ENCODE measurements around the gene TSC22D1.

TSC22D1 gene

GRCh38 chr13:44401577-44401976 is 174.6 kb downstream of the TSC22D1 start:
- DNase-seq: no peak

- no peak for DNase-seq
Measured at GRCh38 chr13:44400736-44401135, 175.4 kb downstream of the TSC22D1 start.

- DNase-seq: no peak
Measured at GRCh38 chr13:44399074-44399473, 177.1 kb downstream of the TSC22D1 start.

- no peak for DNase-seq
Measured at GRCh38 chr13:44398606-44399005, 177.5 kb downstream of the TSC22D1 start.

GRCh38 chr13:44397766-44398223 is 178.3 kb downstream of the TSC22D1 start:
- DNase-seq: no peak

- no peak for DNase-seq
Measured at GRCh38 chr13:44396701-44397580, 179.2 kb downstream of the TSC22D1 start.

- DNase-seq: no peak
Measured at GRCh38 chr13:44395976-44396694, 180.0 kb downstream of the TSC22D1 start.

GRCh38 chr13:44394658-44395057 is 181.5 kb downstream of the TSC22D1 start:
- no peak for DNase-seq

GRCh38 chr13:44393391-44393790 is 182.7 kb downstream of the TSC22D1 start:
- no peak for DNase-seq

- no peak for DNase-seq
Measured at GRCh38 chr13:44389876-44390275, 186.3 kb downstream of the TSC22D1 start.

- no peak for DNase-seq
Measured at GRCh38 chr13:44389060-44389666, 187.0 kb downstream of the TSC22D1 start.

GRCh38 chr13:44388427-44389059 is 187.6 kb downstream of the TSC22D1 start:
- no peak for DNase-seq

GRCh38 chr13:44386913-44387556 is 189.1 kb downstream of the TSC22D1 start:
- DNase-seq: no peak

GRCh38 chr13:44385847-44386246 is 190.3 kb downstream of the TSC22D1 start:
- DNase-seq: no peak

GRCh38 chr13:44385401-44385800 is 190.7 kb downstream of the TSC22D1 start:
- no peak for DNase-seq

GRCh38 chr13:44384778-44385177 is 191.4 kb downstream of the TSC22D1 start:
- no peak for DNase-seq

- DNase-seq: no peak
Measured at GRCh38 chr13:44383945-44384344, 192.2 kb downstream of the TSC22D1 start.

GRCh38 chr13:44382635-44383145 is 193.4 kb downstream of the TSC22D1 start:
- DNase-seq: no peak
